ENCODE measurements around the gene MUC6.
A peak's percentile ranks its signal among the peaks of the same experiment; 100 is the strongest.

MUC6 gene

GRCh38 chr11:1022908-1023810 lies 13.4 kb downstream of the MUC6 start:
- DNase-seq (ENCODE audit: low spot score) = no peak

DNA sequence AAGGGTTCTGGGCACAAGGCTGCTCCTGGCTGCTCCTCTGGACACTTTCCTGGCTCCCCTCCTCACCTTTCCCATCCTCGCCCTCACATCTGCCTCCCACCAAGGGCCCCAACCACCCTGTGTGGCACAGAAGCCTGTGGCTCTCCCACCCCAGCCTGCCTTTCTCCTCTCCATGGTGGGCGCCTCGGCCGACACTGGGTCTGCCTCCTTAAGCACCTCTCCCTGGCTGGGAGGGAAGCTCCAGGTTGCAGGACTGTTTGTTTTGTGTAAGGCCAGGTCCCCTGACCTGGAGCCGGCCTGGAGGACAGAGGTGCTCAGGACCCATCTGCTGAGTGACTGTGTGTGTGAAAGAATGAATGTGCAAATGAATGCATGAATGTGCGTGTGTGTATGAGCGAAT lies 14.1 kb downstream of the MUC6 start:
- no peak for DNase-seq (ENCODE audit: low spot score)

- no peak for DNase-seq (ENCODE audit: low spot score)
Measured at GRCh38 chr11:1020211-1020905, 16.2 kb downstream of the MUC6 start.

GRCh38 chr11:1019321-1019910 lies 17.1 kb downstream of the MUC6 start:
- no peak for DNase-seq (ENCODE audit: low spot score)

GRCh38 chr11:1018091-1018490 lies 18.4 kb downstream of the MUC6 start:
- DNase-seq (ENCODE audit: low spot score) = no peak

DNA sequence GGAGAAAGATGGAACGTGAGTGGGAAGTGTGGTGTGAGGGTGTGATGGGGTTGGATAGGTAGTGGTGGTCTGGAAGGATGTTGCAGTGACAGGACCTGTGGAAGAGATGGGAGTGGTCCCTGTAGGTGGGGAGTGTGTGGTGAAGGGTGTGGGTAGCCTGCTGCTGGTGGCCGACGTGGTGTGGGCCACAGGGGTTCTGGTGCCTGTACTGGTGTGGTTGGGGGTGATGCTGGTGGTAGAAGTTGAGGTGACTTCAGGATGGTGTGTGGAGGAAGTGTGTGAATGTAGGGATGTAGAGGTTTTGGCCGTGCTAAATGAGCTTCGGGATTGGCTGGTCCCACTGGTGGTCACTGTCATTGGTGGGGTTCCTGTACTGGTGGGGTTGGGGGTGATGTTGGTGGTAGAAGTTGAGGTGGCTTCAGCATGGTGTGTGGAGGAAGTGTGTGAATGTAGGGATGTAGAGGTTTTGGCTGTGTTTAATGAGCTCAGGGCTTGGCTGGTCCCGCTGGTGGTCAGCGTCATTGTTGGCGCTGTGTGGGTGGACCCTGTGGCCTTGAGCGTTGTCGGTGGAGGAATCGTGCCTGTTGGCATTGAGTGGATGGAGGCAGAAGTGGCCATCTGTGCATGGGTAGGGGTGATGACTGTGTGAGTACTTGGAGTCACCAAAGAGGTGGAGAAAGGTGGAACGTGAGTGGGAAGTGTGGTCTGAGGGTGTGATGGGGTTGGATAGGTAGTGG lies 19.1 kb downstream of the MUC6 start:
- DNase-seq (ENCODE audit: low spot score) = peak; percentile 6

- peak; percentile 9 for DNase-seq (ENCODE audit: low spot score)
Measured at GRCh38 chr11:1016610-1017126, 19.9 kb downstream of the MUC6 start.

- no peak for DNase-seq (ENCODE audit: low spot score)
Measured at GRCh38 chr11:1015826-1016545, 20.5 kb downstream of the MUC6 start.

DNA sequence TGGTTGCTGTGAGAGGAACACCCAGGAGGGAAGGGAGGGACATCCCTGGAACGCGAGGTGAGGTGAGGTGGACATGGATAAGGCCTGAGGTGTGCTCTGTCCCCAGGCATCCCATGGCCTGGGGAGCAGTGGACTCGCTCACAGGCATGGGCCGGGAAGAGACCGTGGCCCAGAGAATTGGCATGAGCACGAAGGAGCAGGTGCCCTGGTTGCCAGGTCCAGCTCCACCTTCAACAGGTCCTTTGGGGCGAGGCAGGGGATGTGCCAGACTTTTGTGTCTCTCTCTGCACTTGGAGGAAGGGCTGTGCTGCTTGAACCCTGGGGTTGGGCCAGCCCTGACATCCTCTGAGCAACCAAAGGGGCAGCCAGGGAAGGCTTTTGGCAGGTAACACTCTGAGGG lies 21.5 kb downstream of the MUC6 start:
- DNase-seq (ENCODE audit: low spot score) = no peak

- no peak for DNase-seq (ENCODE audit: low spot score)
Measured at GRCh38 chr11:1014276-1014675, 22.2 kb downstream of the MUC6 start.

DNA sequence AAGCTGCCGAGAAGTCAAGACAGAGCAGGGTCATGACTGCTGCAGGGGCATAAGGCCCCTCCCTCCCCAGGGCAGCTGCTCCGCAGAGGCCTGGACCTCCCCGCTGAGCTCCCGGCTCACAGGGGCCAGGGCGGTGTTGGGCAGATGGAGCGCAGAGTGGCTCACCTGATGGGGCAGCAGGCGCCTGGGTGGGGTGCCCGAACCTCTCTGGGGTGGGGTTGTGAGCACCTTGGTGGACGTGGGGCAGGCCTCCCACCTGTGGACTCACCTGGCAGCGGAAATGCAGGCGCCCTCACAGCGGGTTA lies 22.9 kb downstream of the MUC6 start:
- DNase-seq (ENCODE audit: low spot score) = no peak

DNA sequence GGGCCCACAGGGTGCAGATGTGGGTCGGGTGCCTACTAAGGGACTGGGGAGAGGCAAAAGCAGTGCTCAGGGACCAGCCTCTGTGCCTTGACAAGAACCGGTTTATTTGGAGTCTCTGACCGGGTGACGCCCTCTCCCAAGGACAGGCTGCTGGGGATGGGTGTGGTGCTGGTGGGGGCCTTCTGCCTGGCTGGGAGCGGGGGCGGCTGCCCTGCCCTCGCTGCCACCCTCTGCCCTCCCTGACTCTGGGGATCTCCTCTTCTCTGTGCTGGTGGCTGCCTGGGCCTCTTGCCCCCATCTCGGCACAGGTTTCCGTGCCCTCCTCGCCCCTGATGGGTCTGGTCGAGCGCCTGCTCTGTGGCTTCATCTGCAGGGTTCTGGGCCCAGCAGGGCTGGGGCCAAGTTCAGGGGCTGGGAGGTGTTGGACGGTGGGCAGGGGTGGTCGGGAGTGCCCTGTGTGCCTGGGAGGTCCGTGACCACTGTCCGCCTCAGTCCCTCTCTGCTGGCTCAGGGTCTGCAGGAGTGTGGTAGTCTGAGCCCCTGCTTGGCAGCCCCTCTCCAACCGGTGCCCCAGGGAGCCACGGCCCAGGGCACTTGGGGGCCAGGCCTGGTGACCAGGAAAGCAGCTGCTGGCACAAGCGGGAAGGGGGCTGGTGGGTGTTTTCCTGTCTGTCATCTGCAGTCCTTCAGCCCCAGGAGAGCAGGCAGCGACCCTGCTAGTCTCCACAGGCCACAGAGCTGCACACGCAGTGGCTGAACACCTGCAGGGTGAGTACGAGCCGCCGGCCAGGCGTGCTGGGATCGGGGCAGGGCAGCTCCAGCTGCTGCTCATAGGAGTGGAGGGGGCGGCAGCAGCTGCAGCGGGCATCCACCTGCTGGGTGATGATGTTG lies 23.5 kb downstream of the MUC6 start:
- DNase-seq (ENCODE audit: low spot score) = no peak

DNA sequence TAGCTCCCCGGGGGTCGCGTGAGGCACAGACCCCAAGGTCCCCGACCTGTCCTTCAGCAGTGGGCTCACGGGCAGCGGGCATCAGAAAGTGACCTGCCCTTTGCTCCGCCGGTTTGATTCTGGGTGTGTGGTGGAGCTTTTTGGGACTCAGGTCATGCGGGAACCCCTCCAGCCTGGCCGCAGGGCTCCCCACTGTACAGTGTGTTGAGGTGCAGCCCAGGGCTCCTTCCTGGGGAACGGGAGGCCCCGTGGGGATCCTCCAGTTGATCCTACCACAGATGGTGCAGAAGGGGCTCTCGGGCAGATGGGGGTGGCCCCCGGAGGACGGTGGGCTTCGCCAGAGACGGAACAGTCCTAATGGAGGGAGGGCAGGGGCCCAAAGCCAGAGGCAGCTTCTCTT lies 24.2 kb downstream of the MUC6 start:
- DNase-seq (ENCODE audit: low spot score) = no peak

DNA sequence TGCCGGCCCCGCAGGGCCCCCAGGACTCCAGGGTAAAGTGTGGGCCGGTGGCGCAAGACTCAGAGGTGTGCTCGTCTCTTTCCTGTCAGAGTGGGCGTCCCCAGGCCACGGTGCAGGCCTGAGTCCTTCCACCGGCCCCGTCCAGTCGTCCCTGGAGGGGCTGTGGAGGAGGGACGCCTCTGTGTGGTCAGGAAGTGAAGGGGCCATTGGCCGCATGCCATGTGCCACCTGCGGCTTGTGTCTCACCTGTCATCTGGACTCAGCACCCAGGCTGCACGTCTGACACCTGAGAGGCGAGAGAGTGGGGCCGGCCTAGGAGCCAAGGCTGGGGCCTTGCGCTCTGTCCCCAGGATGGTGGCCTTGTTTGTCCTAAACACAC lies 25.2 kb downstream of the MUC6 start:
- DNase-seq (ENCODE audit: low spot score) = no peak

- no peak for DNase-seq (ENCODE audit: low spot score)
Measured at GRCh38 chr11:1010551-1011319, 25.8 kb downstream of the MUC6 start.

GRCh38 chr11:1009991-1010390 lies 26.5 kb downstream of the MUC6 start:
- no peak for DNase-seq (ENCODE audit: low spot score)

- no peak for DNase-seq (ENCODE audit: low spot score)
Measured at GRCh38 chr11:1009371-1009770, 27.1 kb downstream of the MUC6 start.

DNA sequence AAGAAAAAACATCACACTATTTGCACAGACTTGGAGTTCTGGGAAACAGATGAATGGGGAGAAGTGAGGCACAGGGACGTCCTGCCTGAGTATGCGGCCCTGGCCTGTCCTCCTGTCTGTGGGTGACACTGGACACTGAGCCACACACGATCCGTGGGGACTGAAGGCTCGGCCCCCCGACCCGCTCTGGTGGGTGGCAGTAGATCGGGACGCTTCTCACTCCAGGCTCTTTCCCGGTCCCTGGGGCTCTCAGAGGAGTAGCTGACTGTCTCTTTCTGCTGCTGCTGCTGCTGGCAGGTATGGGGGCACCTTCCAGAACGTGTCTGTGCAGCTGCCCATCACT lies 27.7 kb downstream of the MUC6 start:
- no peak for DNase-seq (ENCODE audit: low spot score)

DNA sequence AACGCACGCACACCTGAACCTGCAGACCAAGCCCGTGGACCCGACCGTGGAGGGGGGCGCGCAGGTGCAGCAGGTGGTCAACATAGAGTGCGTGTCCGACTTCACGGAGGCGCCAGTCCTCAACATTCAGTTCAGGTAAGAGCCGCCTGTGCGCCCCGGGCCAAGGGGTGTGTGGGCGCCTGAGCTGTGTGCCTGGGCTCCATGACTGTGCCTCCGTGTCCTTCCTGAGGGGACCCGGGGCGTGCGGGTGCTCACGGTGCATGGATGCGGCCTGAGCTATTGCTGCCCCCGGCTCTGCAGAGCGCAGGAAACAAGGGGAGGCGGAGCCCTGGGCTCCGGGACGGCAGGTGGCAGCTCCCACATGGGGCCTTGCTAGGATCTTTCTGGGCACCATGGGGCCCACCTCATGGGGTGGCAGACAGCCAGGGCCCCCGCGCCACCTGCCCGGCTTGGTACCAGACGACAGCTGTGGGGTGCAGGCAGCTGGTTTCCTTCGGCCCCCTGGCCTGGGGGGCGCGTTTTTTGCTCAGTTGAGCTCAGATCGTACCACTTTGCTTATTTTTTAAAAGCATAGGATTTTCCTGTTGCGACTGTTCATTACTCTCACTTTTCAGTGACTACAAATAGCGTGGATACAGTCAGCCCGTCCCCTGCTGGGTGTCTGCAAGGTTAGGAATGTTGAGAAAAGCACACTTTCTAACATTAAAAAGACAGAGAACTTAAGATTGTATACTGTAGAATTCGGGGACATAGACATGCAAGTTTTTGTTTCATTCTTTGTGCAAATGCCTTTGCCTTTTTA lies 28.3 kb downstream of the MUC6 start:
- DNase-seq (ENCODE audit: low spot score) = no peak
